ENCODE data around the gene VRK3.
"Not testable (repeated sequence)": the region's sequence is repeated elsewhere in the genome, so short reads cannot be mapped to it uniquely, and the experiment has no call there.

VRK3 gene

GRCh38 chr19:50025022-50025793, at the start of gene VRK3:
TSS of gene VRK3 (minus strand) at chr19:50025372. CDS start at chr19:50016162, 9,210 bp downstream.
- DNase-seq = peak; percentile 99 to 100 (median 100)

- DNase-seq = not testable (repeated sequence)
Observed at GRCh38 chr19:50068382-50068781, 43.2 kb upstream of the VRK3 start.

GRCh38 chr19:50067575-50067974, 42.4 kb upstream of the VRK3 start:
- DNase-seq = no peak

GRCh38 chr19:50065938-50066337, 40.8 kb upstream of the VRK3 start:
- no peak for DNase-seq

GRCh38 chr19:50061650-50062049, 36.5 kb upstream of the VRK3 start:
- no peak for DNase-seq

GRCh38 chr19:50060107-50060506, 34.9 kb upstream of the VRK3 start:
- DNase-seq = no peak

GRCh38 chr19:50059045-50059444, 33.9 kb upstream of the VRK3 start:
- no peak for DNase-seq

- no peak for DNase-seq
Observed at GRCh38 chr19:50058425-50058824, 33.3 kb upstream of the VRK3 start.

- no peak for DNase-seq
Observed at GRCh38 chr19:50053119-50053518, 27.9 kb upstream of the VRK3 start.

GRCh38 chr19:50051964-50052363, 26.8 kb upstream of the VRK3 start:
- no peak for DNase-seq

GRCh38 chr19:50051228-50051895, 26.2 kb upstream of the VRK3 start:
- DNase-seq = not testable (repeated sequence)

- DNase-seq = peak; percentile 83 to 89 (median 84)
Observed at GRCh38 chr19:50050406-50051227, 25.4 kb upstream of the VRK3 start.

GRCh38 chr19:50047671-50048070, 22.5 kb upstream of the VRK3 start:
- DNase-seq = no peak

- peak; percentile 68 to 71 (median 70) for DNase-seq
Observed at GRCh38 chr19:50046649-50047503, 21.7 kb upstream of the VRK3 start.

GRCh38 chr19:50044922-50045321, 19.8 kb upstream of the VRK3 start:
- DNase-seq = no peak

- DNase-seq = no peak
Observed at GRCh38 chr19:50043967-50044366, 18.8 kb upstream of the VRK3 start.

GRCh38 chr19:50042363-50043024, 17.3 kb upstream of the VRK3 start:
- DNase-seq = no peak

GRCh38 chr19:50040967-50041366, 15.8 kb upstream of the VRK3 start:
- DNase-seq = no peak

- DNase-seq = no peak
Observed at GRCh38 chr19:50039968-50040367, 14.8 kb upstream of the VRK3 start.

GRCh38 chr19:50036908-50037307, 11.7 kb upstream of the VRK3 start:
- DNase-seq = no peak

GRCh38 chr19:50030937-50031336, 5.8 kb upstream of the VRK3 start:
- DNase-seq = no peak

GRCh38 chr19:50030225-50030624, 5.1 kb upstream of the VRK3 start:
- no peak for DNase-seq

Data from suppressor macrophage treated with lipopolysaccharide for 1 hour (primary cell).